Measurements from ENCODE around the gene SULT4A1.

SULT4A1 gene

DNA sequence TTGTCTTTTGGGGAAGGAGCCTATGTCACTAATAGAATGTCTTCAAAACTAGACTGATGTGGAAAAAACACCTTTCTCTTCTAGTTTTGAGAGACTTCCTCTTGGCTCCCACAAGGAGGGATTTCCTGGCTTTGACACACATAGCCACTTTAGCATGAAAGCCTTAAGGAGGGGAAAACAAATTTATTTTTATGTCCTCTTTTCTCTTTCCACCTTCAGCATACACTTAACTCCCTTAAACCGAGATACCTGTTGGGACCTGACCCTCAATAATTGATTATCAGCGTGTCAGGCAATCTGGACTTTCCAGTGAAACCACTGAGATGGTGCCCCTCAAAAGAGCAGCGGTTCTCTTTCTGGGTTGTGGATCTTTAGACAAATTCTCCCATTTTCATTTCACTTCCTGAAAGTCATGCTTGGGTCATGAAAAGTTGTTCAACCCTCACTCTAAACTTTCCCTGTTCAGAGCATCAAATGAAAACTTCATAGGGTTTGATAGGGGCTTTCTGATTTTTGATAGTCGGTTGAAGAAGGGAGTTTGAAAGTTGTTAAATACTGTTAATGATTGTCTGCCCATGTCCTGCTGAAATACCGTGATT lies 59.3 kb downstream of the SULT4A1 start:
- no peak for DNase-seq (ENCODE audit: low spot score)

DNA sequence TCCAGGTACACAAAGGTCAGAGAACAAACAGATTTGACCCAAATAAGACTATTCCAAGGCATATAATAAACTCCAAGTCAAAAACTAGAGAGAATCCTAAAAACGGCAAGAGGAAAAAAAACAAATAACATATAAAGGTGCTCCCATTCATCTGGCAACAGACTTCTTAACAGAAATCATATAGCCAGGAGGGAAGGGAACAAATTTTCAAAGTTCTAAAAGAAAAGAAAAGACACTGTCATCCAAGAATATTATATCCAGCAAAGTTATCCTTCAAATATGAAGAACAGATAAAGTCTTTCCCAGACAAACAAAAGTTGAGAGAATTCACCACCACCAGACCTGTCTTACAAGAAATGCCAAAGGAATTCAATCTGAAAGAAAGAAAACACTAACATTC lies 61.3 kb downstream of the SULT4A1 start:
- no peak for DNase-seq (ENCODE audit: low spot score)

DNA sequence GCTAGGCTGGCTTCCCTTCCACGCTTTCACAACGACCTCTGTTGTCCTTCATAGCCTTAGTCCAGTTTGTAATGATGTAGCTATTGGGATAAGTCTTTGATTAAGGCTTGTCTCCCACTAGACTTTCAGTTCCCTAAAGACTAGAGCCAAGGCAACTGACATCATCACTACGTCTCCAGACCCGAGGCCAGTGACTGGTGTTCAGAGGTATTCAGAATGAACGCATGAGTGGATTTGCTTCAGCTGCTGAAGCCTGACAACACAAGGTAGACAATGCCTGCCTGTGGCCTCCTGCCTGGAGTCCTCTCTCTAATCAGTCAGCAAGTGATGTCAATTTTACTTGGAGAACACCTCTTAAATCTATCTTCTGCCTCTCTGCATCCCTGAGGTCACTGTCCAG lies 63.8 kb downstream of the SULT4A1 start:
- DNase-seq (ENCODE audit: low spot score), result no peak

DNA sequence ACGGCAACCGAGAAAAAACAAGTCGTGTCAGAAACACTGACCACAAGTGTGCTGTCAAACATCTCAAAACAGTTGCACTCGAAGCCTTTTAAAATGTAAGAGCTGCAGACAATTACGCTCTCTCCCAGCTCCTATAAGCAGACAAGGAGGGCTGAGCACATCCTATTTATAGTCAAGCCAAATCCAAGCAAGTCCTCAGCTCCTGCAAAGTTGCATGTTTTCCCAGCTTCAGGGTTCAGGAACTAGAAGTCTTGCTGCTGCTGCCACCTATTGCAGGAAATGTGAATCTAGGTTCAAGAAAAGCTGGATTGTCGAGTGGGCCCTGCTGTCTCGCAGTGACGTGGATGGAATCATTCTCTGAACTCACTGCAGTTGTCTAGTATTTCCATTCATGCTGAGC lies 65.7 kb downstream of the SULT4A1 start:
- peak; percentile 64 for DNase-seq (ENCODE audit: low spot score)

DNA sequence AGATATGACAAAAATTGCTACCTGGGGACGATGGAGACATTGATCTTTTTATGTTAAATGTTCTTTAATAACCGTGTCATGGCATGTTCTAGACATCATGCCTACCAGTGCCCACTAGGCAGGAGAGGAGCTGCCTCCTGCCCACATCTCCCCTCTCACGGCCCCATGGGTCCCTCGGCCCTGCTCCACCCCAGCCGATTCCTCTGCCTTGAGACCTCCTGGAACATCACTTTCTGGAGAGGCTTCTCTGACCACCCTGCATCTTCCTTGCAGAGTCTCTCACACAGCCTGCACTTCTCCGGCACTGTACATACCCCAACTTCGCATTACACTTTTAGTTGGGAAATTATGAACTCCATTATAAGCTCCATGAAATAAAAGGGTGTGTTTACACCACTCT lies 67.0 kb downstream of the SULT4A1 start:
- no peak for DNase-seq (ENCODE audit: low spot score)

DNA sequence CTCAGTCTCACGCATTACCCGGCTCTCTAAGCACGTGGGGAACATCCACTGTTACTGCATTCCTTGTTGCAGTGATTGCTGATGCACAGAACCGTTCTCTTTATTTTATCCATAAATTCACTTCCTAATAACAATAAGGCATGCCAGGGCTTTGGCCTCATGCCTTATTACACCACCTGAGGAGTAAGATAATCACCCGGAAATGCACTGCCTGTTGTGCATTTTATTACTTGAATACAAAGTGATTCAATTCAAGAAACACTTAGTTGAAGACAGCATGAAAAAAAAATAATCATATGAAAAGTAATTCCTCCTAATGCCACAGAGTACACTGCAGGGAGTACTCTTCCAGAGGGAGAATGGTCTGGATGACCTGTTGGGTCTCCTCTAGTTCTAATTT lies 69.4 kb downstream of the SULT4A1 start:
- no peak for DNase-seq (ENCODE audit: low spot score)

DNA sequence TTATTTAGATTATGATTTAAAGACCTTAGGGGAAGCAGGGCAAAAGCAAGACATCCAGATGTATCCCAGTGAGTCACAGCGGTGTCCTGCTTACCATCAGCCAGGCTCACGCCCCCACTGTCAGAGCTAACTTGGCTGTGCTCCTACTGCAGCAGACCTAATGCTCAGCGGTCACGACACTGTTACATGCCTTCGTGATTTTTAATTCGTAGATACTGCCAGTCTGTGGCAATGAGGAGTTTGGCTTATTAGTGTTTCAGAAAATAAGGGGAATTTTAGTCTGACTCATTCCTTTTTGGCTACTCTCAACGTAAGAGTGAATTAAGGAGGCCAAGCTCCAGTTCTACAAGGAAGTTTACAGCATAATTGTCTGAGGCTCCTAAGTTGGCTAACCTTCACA lies 72.9 kb downstream of the SULT4A1 start:
- peak; percentile 95 for DNase-seq (ENCODE audit: low spot score)

DNA sequence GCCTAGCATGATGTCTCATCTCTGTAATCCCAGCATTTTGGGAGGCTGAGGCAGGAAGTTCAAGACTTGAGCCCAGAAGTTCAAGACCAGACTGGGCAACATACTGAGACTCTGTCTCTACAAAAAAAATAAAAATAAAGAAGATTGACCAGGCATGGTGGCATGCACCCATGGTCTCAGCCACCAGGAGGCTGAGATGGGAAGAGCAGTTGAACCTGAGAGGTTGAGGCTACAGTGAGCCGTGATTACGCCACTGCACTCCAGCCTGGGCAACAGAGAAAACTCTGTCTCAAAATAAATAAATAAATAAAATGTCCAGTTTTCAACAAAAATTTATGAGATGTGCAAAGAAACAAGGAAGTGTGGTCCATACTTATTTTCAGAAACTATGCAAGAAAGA lies 78.5 kb downstream of the SULT4A1 start:
- no peak for DNase-seq (ENCODE audit: low spot score)

DNA sequence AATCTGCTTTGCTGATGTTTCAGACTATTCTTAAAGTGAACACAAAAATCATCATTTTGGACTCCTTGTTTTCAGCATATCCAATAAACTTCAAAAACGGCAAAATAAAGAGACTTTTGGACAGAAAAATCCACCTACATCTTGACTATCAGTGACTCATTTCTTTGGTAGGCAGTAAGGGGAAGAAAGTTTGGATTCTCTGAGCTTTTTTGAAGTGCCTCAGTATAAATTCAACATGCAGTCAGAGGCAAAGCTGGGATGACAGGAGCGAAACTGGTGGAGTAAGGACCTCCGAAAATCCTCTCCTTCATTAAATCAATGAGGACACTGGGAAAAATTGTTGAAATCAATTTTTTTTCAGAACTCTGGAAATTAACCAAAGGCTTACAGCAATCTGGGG lies 79.9 kb downstream of the SULT4A1 start:
- DNase-seq (ENCODE audit: low spot score), result no peak

DNA sequence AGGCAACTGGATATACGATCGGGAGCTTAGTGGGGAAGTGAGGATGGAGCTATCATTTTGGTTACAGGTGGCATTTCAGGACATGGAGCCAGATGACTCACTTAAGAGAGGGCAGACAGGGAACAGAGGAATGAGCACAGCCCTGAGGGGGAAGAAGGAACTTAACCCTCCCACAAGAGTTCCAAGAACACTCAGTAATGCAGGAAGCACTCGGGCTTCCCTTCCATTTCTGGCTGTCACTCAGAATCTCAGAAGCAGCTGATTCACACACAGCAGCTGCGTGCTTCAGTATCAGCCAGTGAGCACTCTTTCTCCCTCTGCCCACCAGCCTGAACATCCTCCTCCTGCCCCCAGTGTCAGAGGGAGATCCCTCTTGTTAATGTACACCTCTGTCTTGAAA lies 85.0 kb downstream of the SULT4A1 start:
- DNase-seq (ENCODE audit: low spot score), result peak; percentile 50

DNA sequence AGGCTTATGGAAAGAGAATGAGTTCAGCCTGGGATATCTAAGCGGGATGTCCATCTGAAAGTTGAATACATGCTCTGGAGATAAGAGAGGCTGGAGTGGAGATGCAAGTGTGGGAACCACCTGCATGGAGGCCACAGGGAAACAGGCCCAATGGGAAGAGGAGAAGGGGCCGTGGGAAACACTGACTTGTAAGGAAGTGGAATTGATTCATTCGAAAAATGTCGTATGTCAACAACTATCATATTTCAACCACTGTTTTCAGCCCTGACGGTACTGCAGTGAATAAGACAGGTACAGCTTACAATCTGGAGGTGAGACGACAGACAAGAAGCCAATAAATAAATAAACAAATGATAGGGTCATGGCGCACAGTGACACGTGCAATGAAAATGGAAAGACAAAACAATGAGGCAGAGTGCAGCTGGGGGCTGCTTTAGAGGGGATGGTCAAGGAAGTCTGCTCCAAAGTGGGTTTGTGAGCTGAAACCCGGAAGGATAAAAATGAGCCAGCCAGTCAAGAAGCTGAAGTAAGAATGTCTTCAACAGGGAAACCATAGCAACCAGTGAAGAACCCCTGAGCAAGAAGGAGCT lies 86.1 kb downstream of the SULT4A1 start:
- DNase-seq (ENCODE audit: low spot score), result no peak
